Midbrain (tissue), 1 donor: ENCODE results near the gene TMCC1.
"Not testable (repeated sequence)": the region's sequence is repeated elsewhere in the genome, so short reads cannot be mapped to it uniquely, and the experiment has no call there.

Source experiments
- DNase-seq: peaks from one replicate; lab custom pipeline; 2025; lab: John Stamatoyannopoulos, UW

The TMCC1 gene

GRCh38 chr3:129893581-129894070 lies at the start of gene TMCC1:
Gene TMCC1 (minus strand): TSS chr3:129893711.
- peak; percentile 88 for DNase-seq

GRCh38 chr3:129943020-129943419 lies 49.5 kb upstream of the TMCC1 start:
- DNase-seq: no peak

DNA sequence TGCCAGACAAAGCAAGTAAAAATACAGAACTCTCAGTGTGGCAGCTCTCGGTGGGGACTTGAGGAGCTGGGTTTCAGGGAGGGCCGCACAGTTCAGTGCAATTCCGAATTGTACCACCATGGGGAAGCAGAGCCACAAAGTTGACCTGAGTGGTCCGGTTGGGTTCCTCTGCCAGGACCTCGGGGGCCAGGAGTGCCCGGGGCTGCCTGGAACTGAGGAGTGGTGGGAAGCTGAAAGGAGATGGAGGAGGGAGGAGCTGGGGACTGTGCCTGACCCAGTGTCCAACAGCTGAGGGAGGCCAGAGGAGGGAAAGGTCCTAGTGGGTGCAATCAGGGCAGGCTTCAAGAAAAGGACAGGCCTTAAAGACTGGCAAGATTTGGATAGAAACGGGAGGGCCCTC lies 48.8 kb upstream of the TMCC1 start:
- peak; percentile 80 for DNase-seq

- no peak for DNase-seq
These were observed 46.6 kb upstream of the TMCC1 start for GRCh38 chr3:129940086-129940485.

GRCh38 chr3:129938140-129938930 lies 44.8 kb upstream of the TMCC1 start:
- no peak for DNase-seq

DNA sequence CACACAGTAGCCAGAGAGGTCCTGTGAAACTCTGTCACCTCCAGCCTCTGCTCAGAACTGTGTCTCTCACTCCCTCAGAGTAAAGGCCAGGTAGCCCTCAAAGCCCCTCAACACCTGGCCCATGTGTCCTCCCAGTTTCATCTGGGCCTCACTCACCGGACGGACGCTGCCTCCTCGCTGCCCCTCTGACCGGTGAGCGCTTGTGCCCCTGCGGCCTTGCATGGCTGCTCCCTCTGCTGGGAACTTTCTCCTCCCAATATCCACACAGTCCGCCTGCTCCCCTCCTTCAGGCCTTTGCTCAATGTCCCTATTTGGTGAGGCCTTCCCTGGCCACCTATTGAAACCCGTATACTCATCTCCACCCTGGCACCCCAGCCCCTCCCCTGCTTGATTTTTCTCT lies 44.2 kb upstream of the TMCC1 start:
- no peak for DNase-seq

DNA sequence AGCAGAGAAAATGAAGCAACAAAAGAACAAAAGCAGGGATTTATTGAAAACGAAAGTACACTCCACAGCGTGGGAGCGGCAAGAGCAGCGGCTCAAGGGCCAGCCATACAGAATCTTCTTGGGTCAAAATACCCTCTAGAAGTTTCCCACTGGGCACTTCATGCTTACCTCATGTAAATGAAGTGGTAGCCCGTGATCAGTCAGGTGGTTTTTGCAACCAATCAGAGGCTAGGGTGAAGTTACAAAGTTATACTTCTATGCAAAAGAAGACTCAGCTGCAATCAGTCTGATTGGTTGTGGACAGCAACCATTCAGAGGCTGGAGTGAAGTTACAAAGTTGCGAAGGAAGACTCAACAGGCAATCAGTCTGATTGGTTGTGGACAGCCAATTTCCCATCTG lies 43.2 kb upstream of the TMCC1 start:
- peak; percentile 63 for DNase-seq

- peak; percentile 18 for DNase-seq
These were observed 41.0 kb upstream of the TMCC1 start for GRCh38 chr3:129934234-129935123.

- DNase-seq: no peak
These were observed 40.0 kb upstream of the TMCC1 start for GRCh38 chr3:129933471-129933870.

DNA sequence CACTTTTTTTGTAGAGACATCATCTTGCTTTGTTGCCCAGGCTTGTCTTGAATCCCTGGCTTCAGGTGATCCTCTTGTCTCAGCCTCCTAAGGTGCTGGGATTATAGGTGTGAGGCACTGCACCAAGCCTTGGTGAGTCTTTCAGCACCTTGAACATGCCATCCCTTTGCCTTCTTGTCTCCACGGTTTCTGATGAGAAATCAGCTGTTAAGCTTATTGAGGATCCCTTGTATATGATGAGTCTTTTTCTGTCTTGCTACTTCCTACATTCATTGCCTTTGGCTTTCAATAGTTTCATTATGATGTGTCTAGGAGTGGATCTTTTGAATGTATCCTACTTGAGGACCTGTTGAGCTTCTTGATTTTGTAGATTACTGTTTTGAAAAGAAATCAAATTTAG lies 35.9 kb upstream of the TMCC1 start:
- DNase-seq: no peak

GRCh38 chr3:129927072-129927471 lies 33.6 kb upstream of the TMCC1 start:
- no peak for DNase-seq

- no peak for DNase-seq
These were observed 26.3 kb upstream of the TMCC1 start for GRCh38 chr3:129919806-129920205.

GRCh38 chr3:129919357-129919756 lies 25.8 kb upstream of the TMCC1 start:
- no peak for DNase-seq

GRCh38 chr3:129918461-129918860 lies 24.9 kb upstream of the TMCC1 start:
- no peak for DNase-seq

DNA sequence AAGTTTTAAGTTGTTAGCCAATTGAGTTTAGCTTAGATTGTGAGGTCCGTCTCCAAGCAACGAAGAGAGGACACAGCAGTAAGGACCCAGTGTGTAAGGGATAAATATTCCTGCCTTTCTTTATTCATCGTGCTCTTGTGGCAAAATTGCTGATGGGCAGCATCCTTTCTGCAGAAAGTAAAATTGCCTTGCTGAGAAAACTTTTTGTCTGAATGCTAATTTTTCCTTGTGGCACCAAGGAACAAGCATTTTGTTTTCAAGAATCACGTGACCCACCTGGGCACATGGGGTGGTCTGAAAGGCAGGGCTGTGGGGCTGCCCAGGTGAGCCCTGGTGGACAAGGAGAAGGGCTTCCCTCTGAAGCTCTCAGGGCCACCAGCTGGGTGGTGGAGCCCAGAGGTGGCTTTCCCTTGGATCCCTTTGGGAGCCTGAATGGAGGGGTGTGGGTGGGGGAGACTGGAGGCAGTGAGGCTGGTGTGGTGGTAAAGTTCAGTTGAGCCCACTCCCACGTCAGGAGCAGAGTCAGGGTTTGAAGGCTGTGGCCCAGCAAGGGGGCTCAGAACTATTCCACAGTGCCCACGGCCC lies 24.0 kb upstream of the TMCC1 start:
- no peak for DNase-seq

GRCh38 chr3:129913618-129914017 lies 20.1 kb upstream of the TMCC1 start:
- no peak for DNase-seq

DNA sequence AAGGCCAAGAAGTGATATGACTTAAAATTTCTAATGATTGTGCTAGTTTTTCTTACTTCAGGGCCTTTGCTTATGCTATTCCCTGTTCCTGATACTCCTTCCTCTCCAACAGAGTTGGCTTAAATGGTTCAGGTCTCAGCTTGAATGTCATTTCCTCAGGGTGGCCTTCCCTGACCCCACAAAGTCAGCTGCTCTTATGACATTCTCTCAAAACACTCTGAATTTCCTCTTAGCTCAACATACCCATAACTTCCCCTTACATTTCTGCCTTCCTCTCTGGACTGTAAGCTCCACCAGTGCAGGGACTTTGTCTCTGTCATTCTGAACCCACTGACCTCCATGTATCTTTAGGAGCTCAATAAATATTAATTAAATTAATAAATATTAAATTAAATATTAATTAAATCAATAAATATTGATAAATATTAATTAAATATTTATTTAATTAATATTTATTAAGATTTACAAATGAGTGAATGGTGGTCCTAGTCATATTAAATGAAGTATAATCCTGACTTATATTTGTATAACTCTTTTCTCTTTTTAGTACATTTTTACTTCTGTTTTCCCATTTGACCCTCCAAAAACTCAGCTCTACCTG lies 17.9 kb upstream of the TMCC1 start:
- DNase-seq: no peak

GRCh38 chr3:129909235-129909634 lies 15.7 kb upstream of the TMCC1 start:
- not testable (repeated sequence) for DNase-seq

DNA sequence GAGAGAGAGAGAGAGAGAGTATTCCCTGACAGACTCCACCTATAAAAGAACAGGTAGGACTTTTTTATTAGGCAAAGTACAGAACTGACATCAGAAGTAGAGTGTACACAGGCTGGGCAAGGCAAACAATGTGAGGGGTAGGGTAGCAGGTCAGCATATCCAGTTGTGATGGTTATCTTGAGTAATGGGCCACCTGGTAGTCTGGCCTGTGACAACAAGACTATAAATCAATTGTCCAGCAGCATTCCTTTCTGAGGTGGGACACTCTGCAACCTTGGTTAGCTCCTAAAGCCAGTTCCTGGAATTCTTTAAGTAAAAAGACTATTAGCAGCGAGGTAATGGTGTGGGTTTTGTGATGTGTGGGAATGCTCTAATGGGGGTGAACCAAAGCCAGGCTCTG lies 14.9 kb upstream of the TMCC1 start:
- no peak for DNase-seq

- DNase-seq: not testable (repeated sequence)
These were observed 7.8 kb upstream of the TMCC1 start for GRCh38 chr3:129901272-129901671.

DNA sequence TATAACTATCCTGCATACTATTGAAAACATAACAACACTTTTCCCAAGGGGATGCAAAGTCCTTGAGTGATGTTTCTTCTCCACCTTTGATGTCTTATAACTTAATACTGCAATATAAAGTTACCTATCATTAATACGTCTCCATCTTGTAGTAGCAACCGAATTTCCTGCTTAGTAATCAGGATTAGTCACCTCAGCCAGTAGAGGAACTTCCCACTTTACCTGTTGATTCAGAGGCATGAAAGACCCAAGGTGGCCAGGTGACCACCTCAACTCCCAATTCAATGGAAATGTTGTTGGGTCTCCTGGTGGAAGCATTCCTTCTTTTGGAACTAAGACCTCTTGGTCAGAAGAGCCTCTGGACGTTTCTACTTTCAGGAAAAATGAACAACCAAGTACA lies 3.5 kb upstream of the TMCC1 start:
- no peak for DNase-seq
